PC-3 (cell line): Measurements from ENCODE around the gene PKNOX2. TPM values are rescaled to one million over a fixed set of nuclear protein-coding genes. Genes with fewer than 3 reads are reported as not detected.

Source experiments
- ATAC-seq: fragments of 200-7000 bp; cut with Tn5 transposase; 2 replicates; pipeline ENCODE4 v1.9.1; 2020; ENCODE audit warnings: mild to moderate bottlenecking, moderate library complexity
- BruUV-seq: library from RNA; stranded (reverse); fragments of 400-500 nt; replicated peaks from 2 replicates; lab custom pipeline; 2021; lab: Mats Ljungman, UMichigan
- CTCF ChIA-PET: fragments of 300-600 bp; sonication (Branson Sonifier 250); formaldehyde crosslinking; loops from one replicate; lab custom pipeline; 2022; ENCODE audit warnings: antibody characterized with exemption; lab: Charles Lee
- POLR2A ChIA-PET: fragments of 300-600 bp; sonication (Branson Sonifier 250); formaldehyde crosslinking; loops from one replicate; lab custom pipeline; 2022; ENCODE audit warnings: antibody characterized with exemption; ENCODE audit not compliant: unreplicated experiment; lab: Charles Lee
- DNase-seq: peaks from one replicate; pipeline ENCODE4 v3.0.0-alpha.2; 2015
- H2AFZ ChIP-seq: fragments of 300-600 bp; sonication (generic); 2 replicates; pipeline ENCODE4 v1.6.0; 2016; ENCODE audit warnings: antibody characterized with exemption, low read length
- H3F3A ChIP-seq: fragments of 300-600 bp; sonication (generic); one replicate; pipeline ENCODE4 v1.6.0; 2017; ENCODE audit warnings: antibody characterized with exemption, low read length, control low read depth, mild to moderate bottlenecking; ENCODE audit not compliant: unreplicated experiment
- H3K27ac ChIP-seq: fragments of 300-600 bp; sonication (generic); 2 replicates; pipeline ENCODE4 v1.5.1; 2016; ENCODE audit warnings: mild to moderate bottlenecking, low read length
- H3K27me3 ChIP-seq: fragments of 300-600 bp; sonication (generic); 2 replicates; pipeline ENCODE4 v1.6.1; 2016; ENCODE audit warnings: low read length, mixed read lengths
- H3K36me3 ChIP-seq: fragments of 300-600 bp; sonication (generic); 2 replicates; pipeline ENCODE4 v1.6.1; 2016; ENCODE audit warnings: low read depth, mixed run types, low read length, mixed read lengths
- H3K4me1 ChIP-seq: fragments of 300-600 bp; sonication (generic); 2 replicates; pipeline ENCODE4 v1.5.1; 2016; ENCODE audit warnings: low read length; ENCODE audit not compliant: insufficient read depth
- H3K4me2 ChIP-seq: fragments of 300-600 bp; sonication (generic); 2 replicates; pipeline ENCODE4 v1.6.0; 2016; ENCODE audit warnings: low read length
- H3K4me3 ChIP-seq: fragments of 300-600 bp; sonication (generic); 2 replicates; pipeline ENCODE4 v1.5.1; 2016; ENCODE audit warnings: mild to moderate bottlenecking, low read length, mixed read lengths
- H3K79me2 ChIP-seq: fragments of 300-600 bp; sonication (generic); 2 replicates; pipeline ENCODE4 v1.6.1; 2017; ENCODE audit warnings: low read length, mixed read lengths
- H3K9ac ChIP-seq: fragments of 300-600 bp; sonication (generic); 2 replicates; pipeline ENCODE4 v1.6.0; 2016; ENCODE audit warnings: mild to moderate bottlenecking, low read length
- H3K9me2 ChIP-seq: fragments of 300-600 bp; sonication (generic); replicated peaks from 2 replicates; pipeline ENCODE4 v1.6.1; 2016; ENCODE audit warnings: mixed run types, low read length, mixed read lengths
- H3K9me3 ChIP-seq: fragments of 300-600 bp; sonication (generic); 2 replicates; pipeline ENCODE4 v1.6.1; 2016; ENCODE audit warnings: low read length, mixed read lengths
- H4K20me1 ChIP-seq: fragments of 300-600 bp; sonication (generic); 2 replicates; pipeline ENCODE4 v1.6.1; 2016; ENCODE audit warnings: low read length, mixed read lengths
- EZH2 ChIP-seq: fragments of 300-600 bp; sonication (generic); IDR thresholded peaks from one replicate; pipeline ENCODE4 v1.6.1; 2017; ENCODE audit warnings: antibody characterized with exemption, mild to moderate bottlenecking, low read length; ENCODE audit not compliant: unreplicated experiment
- EZH2phosphoT487 ChIP-seq: fragments of 300-600 bp; sonication (generic); IDR thresholded peaks from 2 replicates; pipeline ENCODE4 v1.6.1; 2018; ENCODE audit warnings: mild to moderate bottlenecking, antibody characterized with exemption, low read length, borderline replicate concordance
- intact Hi-C: fragments of 100-400 bp; cut with micrococcal nuclease; formaldehyde crosslinking; loops from 2 replicates; pipeline ENCODE4 v1.9.0; 2023
- total RNA-seq: library from RNA; depleted of rRNA; stranded (reverse); fragments of >200 nt; gene quantifications from 2 replicates; pipeline ENCODE4 v1.2.3, GENCODE V29; 2014
- TF ChIP-seq, protein P1 (sequence below): fragments of 300-600 bp; sonication (generic); conservative IDR thresholded peaks from 2 replicates; pipeline ENCODE4 v1.5.1; 2017; ENCODE audit warnings: antibody characterized with exemption, low read depth, mild to moderate bottlenecking, low read length

The PKNOX2 gene
- total RNA-seq, 1 experiment from 2014 or later: not detected

DNA sequence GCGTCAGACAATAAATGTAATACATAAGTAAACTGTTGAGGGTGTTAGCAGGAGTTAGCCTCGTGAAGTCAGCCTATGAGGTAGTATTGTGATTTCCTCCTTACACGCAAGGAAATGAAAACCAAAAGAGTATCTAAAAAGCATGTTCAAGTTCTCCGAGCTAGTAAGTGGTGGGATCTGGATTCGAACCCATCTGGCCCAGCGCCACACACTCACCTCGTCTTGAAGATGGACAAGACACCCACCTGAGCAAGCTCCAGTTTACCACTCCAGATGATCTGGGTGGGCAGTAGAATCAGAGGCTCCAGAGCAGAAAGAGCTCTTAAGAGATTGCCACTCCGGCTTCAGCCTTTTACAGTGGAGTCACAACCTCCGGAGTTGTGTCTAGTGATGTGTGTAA, 140.3 kb downstream of the PKNOX2 start:
- DNase-seq (no peak), ATAC-seq (no peak)
- Histone ChIP-seq H3K9me2 (no peaks in the 10 kb centered on the region), H3K4me3 (no peak overlapping the region), H3K79me2 (no peaks in the 10 kb centered on the region), H3K4me1 (peaks cover 7% of the 10 kb centered on the region; the same call in 1 of the 2 replicates), H3K36me3 (no peaks in the 10 kb centered on the region), H3K9ac (no peak overlapping the region), H3K9me3 (no peaks in the 10 kb centered on the region), H3K4me2 (no peak overlapping the region), H3K27me3 (peaks cover 71% of the 10 kb centered on the region), H4K20me1 (no peaks in the 10 kb centered on the region), H3F3A (no peaks in the 10 kb centered on the region), H2AFZ (no peak overlapping the region), H3K27ac (no peak overlapping the region)
- ChIA-PET POLR2A (no interaction called here), CTCF (interaction anchor here (0.5 kb wide), 1 partner anchor 194 kb away, joined by 8 read pairs; no protein-coding TSS in a partner anchor)
- TF ChIP-seq, protein P1, sequence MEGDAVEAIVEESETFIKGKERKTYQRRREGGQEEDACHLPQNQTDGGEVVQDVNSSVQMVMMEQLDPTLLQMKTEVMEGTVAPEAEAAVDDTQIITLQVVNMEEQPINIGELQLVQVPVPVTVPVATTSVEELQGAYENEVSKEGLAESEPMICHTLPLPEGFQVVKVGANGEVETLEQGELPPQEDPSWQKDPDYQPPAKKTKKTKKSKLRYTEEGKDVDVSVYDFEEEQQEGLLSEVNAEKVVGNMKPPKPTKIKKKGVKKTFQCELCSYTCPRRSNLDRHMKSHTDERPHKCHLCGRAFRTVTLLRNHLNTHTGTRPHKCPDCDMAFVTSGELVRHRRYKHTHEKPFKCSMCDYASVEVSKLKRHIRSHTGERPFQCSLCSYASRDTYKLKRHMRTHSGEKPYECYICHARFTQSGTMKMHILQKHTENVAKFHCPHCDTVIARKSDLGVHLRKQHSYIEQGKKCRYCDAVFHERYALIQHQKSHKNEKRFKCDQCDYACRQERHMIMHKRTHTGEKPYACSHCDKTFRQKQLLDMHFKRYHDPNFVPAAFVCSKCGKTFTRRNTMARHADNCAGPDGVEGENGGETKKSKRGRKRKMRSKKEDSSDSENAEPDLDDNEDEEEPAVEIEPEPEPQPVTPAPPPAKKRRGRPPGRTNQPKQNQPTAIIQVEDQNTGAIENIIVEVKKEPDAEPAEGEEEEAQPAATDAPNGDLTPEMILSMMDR: no peak
- TF ChIP-seq EZH2: no peak
- no peak for TF ChIP-seq EZH2phosphoT487
- BruUV-seq: no TSS peak
- intact Hi-C loops: no loop called here

DNA sequence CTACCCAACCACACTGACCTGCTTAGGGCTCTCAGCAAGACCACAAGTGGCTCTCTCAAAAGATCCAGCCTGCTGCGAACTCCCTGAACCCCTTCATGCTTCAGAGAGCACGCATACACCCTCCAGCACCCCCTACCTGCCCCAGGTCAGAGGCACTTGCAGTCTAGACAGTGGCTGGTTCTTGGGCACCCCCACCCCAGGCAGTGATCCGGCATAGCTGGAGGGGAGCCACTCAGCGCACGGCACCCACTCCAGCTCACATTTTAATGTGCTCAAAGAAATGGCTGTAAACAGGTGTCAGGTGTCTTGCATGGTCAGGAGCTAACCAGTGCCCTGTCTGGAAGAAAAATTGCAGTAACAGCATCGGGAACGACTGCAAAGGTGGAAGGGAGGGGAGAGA, 140.8 kb downstream of the PKNOX2 start:
- intact Hi-C loops: no loop called here
- no peaks in the 10 kb centered on the region for H3K36me3 ChIP-seq
- H3K4me3 ChIP-seq: no peak overlapping the region
- CTCF ChIA-PET: interaction anchor here (0.5 kb wide), 1 partner anchor 195 kb away, joined by 8 read pairs; no protein-coding TSS in a partner anchor
- no peaks in the 10 kb centered on the region for H3K79me2 ChIP-seq
- no peaks in the 10 kb centered on the region for H3F3A ChIP-seq
- H3K9me3 ChIP-seq: no peaks in the 10 kb centered on the region
- POLR2A ChIA-PET: no interaction called here
- DNase-seq (no peak), ATAC-seq (no peak)
- no peak overlapping the region for H2AFZ ChIP-seq
- no TSS peak for BruUV-seq
- peaks cover 73% of the 10 kb centered on the region for H3K27me3 ChIP-seq
- H3K9ac ChIP-seq: no peak overlapping the region
- no peak overlapping the region for H3K4me2 ChIP-seq
- peaks cover 7% of the 10 kb centered on the region; the same call in 1 of the 2 replicates for H3K4me1 ChIP-seq
- no peak overlapping the region for H3K27ac ChIP-seq
- H3K9me2 ChIP-seq: no peaks in the 10 kb centered on the region
- no peaks in the 10 kb centered on the region for H4K20me1 ChIP-seq
- TF ChIP-seq, protein P1: no peak
- TF ChIP-seq EZH2 (no peak), EZH2phosphoT487 (no peak)

DNA sequence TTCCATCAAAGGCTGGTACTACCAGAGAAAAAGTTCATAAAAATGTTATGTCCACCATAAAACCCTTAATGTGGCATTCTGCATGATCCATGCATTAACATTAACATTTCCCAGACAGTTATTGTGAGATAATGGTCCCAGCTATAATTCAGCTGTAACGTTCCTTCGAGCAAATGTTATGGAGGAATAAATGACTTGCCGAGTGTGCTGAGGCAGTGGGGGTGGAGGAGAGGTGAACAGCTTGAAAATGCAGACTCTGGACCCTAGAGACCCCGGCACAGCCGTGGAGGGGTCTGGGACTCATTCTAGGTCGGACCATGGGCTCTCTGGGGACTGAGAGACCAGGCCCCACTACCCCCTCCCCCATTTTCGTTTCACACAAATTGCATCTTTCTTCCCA, 141.9 kb downstream of the PKNOX2 start:
- H3K9me3 ChIP-seq: no peaks in the 10 kb centered on the region
- H3K79me2 ChIP-seq: no peaks in the 10 kb centered on the region
- H3K4me1 ChIP-seq: no peaks in the 10 kb centered on the region
- intact Hi-C loops: no loop called here
- TF ChIP-seq EZH2 (no peak), EZH2phosphoT487 (no peak)
- TF ChIP-seq, protein P1: no peak
- DNase-seq: no peak
- POLR2A ChIA-PET: interaction anchor here (0.5 kb wide), 1 partner anchor 51 kb away, joined by 4 read pairs; no protein-coding TSS in a partner anchor
- H3F3A ChIP-seq: no peaks in the 10 kb centered on the region
- H3K27ac ChIP-seq: no peak overlapping the region
- H3K36me3 ChIP-seq: no peaks in the 10 kb centered on the region
- ATAC-seq: no peak
- H3K9ac ChIP-seq: no peak overlapping the region
- CTCF ChIA-PET: no interaction called here
- H4K20me1 ChIP-seq: no peaks in the 10 kb centered on the region
- H3K27me3 ChIP-seq: peaks cover 84% of the 10 kb centered on the region
- H3K9me2 ChIP-seq: no peaks in the 10 kb centered on the region
- no peak overlapping the region for H3K4me3 ChIP-seq
- no peak overlapping the region for H2AFZ ChIP-seq
- BruUV-seq: no TSS peak
- no peak overlapping the region for H3K4me2 ChIP-seq
